Fibroblast of villous mesenchyme (primary cell): ENCODE results near the gene PNPT1. TPM values are rescaled to one million over a fixed set of nuclear protein-coding genes. Genes with fewer than 3 reads are reported as not detected.

Source experiments
- DNase-seq: peaks from one replicate; pipeline ENCODE4 v3.0.0-alpha.2; 2010; ENCODE audit warnings: low read depth
- H3K4me3 ChIP-seq: 2 replicates; pipeline ENCODE4 v1.5.1; 2011; ENCODE audit warnings: low read depth, mild to moderate bottlenecking, low read length
- CTCF ChIP-seq: IDR thresholded peaks from 2 replicates; pipeline ENCODE4 v1.5.1; 2012; ENCODE audit warnings: low read depth, mild to moderate bottlenecking, low read length; ENCODE audit not compliant: insufficient read depth
- total RNA-seq: library from RNA; depleted of rRNA; stranded (reverse); fragments of >200 nt; gene quantifications from 2 replicates; pipeline ENCODE4 v1.2.3, GENCODE V29; 2012

PNPT1 gene
- total RNA-seq, 1 donor: 32.0 TPM

DNA sequence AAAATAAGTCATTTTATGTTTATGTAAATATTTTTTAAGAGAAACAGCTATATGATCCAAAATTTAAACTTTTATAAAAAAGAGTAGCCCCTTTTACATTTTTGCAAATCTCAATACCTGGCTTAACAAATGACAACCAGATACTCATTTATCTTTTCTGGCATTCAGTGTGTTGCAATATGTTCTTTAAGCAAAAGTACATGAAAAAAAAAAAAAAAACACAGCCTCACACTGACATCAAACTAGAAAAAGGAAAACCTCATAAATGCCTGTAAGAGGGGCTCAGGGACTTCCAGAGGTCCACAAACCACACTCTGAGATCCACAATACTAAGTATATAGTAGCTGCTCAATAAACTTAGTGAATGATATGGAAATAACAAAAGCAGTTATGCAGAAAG is 98.1 kb downstream of the PNPT1 start:
- peak; percentile 78 for DNase-seq
- TF ChIP-seq CTCF: no peak
- H3K4me3 ChIP-seq: no peak overlapping the region

DNA sequence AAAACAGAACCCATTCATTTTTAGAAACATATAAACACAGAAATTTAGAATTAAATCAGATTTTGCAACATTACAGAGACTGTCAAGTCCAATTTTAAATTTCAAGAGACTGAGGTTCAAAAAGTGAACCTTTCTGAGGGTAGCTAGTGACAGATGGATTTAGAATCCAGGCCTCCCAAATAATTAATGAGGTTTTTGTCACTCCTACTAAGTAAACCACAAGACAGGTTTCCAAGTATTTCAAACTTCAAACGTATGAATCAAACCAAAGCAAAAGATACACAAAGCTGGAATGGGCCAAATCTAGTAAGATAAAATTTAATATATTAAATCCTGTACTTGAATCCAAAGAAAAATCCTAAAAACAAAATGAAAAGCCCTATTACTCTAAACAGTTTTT is 101.5 kb downstream of the PNPT1 start:
- TF ChIP-seq CTCF: no peak
- DNase-seq: no peak
- H3K4me3 ChIP-seq: no peak overlapping the region

- no peak overlapping the region for H3K4me3 ChIP-seq
- TF ChIP-seq CTCF: no peak
- DNase-seq: peak; percentile 56
Measured at GRCh38 chr2:55590810-55591440, 102.7 kb downstream of the PNPT1 start.

DNA sequence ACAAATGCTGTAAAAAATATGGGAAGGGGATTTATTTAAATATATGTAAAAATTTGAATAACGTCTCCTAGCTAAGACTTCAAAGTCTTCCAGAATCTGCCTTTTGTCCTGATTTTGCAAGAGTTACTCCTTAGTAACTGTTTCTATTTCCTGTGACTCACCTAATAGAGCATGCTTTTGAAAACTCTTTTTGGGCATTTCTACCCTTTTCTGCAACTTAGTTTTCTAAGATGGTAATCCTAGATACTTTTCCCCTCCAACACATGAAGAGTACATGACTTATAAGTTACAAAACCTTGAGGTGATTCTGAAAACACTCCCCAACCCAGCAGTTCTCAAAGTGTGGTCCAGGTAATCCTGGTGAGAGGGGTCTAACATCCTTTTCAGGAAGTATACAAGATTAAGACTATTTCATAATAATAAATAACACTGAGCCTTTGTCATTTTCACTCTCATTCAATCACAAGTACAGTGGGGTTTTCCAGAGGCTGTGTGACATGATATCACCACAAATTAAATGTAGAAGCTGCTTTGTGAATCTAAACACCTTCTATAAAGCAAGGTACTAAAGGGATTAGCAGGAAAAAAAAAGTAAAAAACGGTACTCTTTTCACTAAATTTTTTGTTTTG is 108.1 kb downstream of the PNPT1 start:
- TF ChIP-seq CTCF: no peak
- DNase-seq: peak; percentile 65

More for the DNA sequence above, 108.1 kb downstream of the PNPT1 start:
- H3K4me3 ChIP-seq: no peak overlapping the region

Other genes starting within 250 kb of the PNPT1 start
- 14.8 and 21.2 TPM in 2 replicates for gene CFAP36, start 174.1 kb downstream of the PNPT1 start, total RNA-seq
- 34.1 and 47.5 TPM in 2 replicates for gene PPP4R3B, start 76.2 kb downstream of the PNPT1 start, total RNA-seq
- gene EFEMP1, start 229.9 kb upstream of the PNPT1 start, total RNA-seq: 22.9 and 65.1 TPM in 2 replicates